ENCODE data around the gene PHKG1. TPM values are rescaled to one million over a fixed set of nuclear protein-coding genes. Genes with fewer than 3 reads are reported as not detected.
"Not testable (repeated sequence)": the region's sequence is repeated elsewhere in the genome, so short reads cannot be mapped to it uniquely, and the experiment has no call there.

Gene PHKG1
- total RNA-seq: 1 to 10 TPM; 4.6 to 9.3 TPM
- 10 to 100 TPM in 1 of 2 donors, 1 to 10 TPM in 1; 2.9 to 20.5 TPM for polyA plus RNA-seq
- long read RNA-seq, donor 1, transcript PHKG1-201 (10 exons, 1,431 nt): major isoform, 11 of 17 reads
- long read RNA-seq, donor 1, partial matches to known transcripts: 1 of 17 reads
- long read RNA-seq, donor 1, other reads (novel, unspliced or antisense): 5 of 17 reads
- long read RNA-seq, donor 2, partial matches to known transcripts: 2 of 15 reads
- long read RNA-seq, donor 2, other reads (novel, unspliced or antisense): 12 of 15 reads

GRCh38 chr7:56092789-56093531 lies at the start of gene PHKG1:
Gene PHKG1, minus strand, starts transcription at chr7:56092952. Its CDS starts 4,011 bp downstream, at chr7:56088941.
- H3K27ac ChIP-seq (ENCODE audit: low read depth in 1 of 2, low read length in 2 of 2): peak within 1 kb of the TSS; percentile 97 to 99
- WGBS, 2 donors: 21 to 23% methylated on average over 19 of the region's 19 CpGs

DNA sequence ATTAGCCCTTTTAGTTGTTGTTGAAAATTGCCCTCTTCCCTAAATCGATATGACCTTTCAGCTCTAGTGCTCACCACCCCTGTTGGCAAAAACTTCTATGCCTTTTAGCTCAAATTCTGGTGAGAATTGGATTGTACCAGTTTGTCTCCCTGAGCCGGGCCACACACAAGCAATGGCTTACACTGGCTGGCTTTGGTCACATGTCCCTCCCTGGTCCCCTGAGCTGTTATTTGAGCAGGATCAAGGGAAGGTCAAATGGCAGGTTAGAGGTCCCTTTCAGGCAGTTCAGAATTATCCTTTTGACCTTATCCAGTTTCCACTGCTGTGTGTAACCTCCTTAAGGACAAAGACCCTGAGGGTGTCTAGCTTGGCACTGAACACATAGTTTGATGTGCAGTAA lies 38.3 kb upstream of the PHKG1 start:
- H3K27ac ChIP-seq (ENCODE audit: low read depth in 1 of 2, low read length in 2 of 2); H3K4me3 ChIP-seq (ENCODE audit: low read length in 2 of 2); ATAC-seq (ENCODE audit: low FRiP score); H3K4me1 ChIP-seq (ENCODE audit: control insufficient read depth in 1 of 2, insufficient read depth in 2 of 2, low read length in 2 of 2); H3K9me3 ChIP-seq (ENCODE audit: control insufficient read depth, low read length); DNase-seq; intact Hi-C loops (cut with DNase I); H3K27me3 ChIP-seq (ENCODE audit: control insufficient read depth in 1 of 2, insufficient read depth in 2 of 2, low read length in 1 of 2); H3K36me3 ChIP-seq (ENCODE audit: control insufficient read depth in 1 of 2, insufficient read depth in 2 of 2, low read length in 1 of 2): not testable (repeated sequence)
- WGBS, 2 donors: 48 to 61% methylated on average over 2 of the region's 2 CpGs

More at GRCh38 chr7:56092789-56093531, at the start of gene PHKG1:
- no peaks in the 10 kb centered on the region for H3K4me1 ChIP-seq (ENCODE audit: control insufficient read depth in 1 of 2, insufficient read depth in 2 of 2, low read length in 2 of 2)
- intact Hi-C loops (cut with DNase I): no loop called here
- H3K36me3 ChIP-seq (ENCODE audit: control insufficient read depth in 1 of 2, insufficient read depth in 2 of 2, low read length in 1 of 2): no peaks in the 10 kb centered on the region
- peak; percentile 88 to 94 for DNase-seq
- no peaks in the 10 kb centered on the region for H3K9me3 ChIP-seq (ENCODE audit: control insufficient read depth, low read length)
- peak; percentile 89 for ATAC-seq (ENCODE audit: low FRiP score)
- H3K4me3 ChIP-seq (ENCODE audit: low read length in 2 of 2): no peak within 1 kb of the TSS
- H3K27me3 ChIP-seq (ENCODE audit: control insufficient read depth in 1 of 2, insufficient read depth in 2 of 2, low read length in 1 of 2): no peaks in the 10 kb centered on the region

- Histone ChIP-seq H3K27ac (ENCODE audit: low read depth in 1 of 2, low read length in 2 of 2) (no peak overlapping the region), H3K9me3 (ENCODE audit: control insufficient read depth, low read length) (no peaks in the 10 kb centered on the region), H3K27me3 (ENCODE audit: control insufficient read depth in 1 of 2, insufficient read depth in 2 of 2, low read length in 1 of 2) (no peaks in the 10 kb centered on the region), H3K4me1 (ENCODE audit: control insufficient read depth in 1 of 2, insufficient read depth in 2 of 2, low read length in 2 of 2) (no peaks in the 10 kb centered on the region), H3K36me3 (ENCODE audit: control insufficient read depth in 1 of 2, insufficient read depth in 2 of 2, low read length in 1 of 2) (no peaks in the 10 kb centered on the region), H3K4me3 (ENCODE audit: low read length in 2 of 2) (no peak overlapping the region)
- DNase-seq (no peak), ATAC-seq (ENCODE audit: low FRiP score) (no peak)
- intact Hi-C loops (cut with DNase I): no loop called here
- 64 to 65% methylated on average over 7 of the region's 7 CpGs for WGBS, 2 donors
Observed at GRCh38 chr7:56127241-56127975, 34.7 kb upstream of the PHKG1 start.

- Histone ChIP-seq H3K27ac (ENCODE audit: low read depth in 1 of 2, low read length in 2 of 2) (no peak overlapping the region), H3K27me3 (ENCODE audit: control insufficient read depth in 1 of 2, insufficient read depth in 2 of 2, low read length in 1 of 2) (no peaks in the 10 kb centered on the region), H3K9me3 (ENCODE audit: control insufficient read depth, low read length) (no peaks in the 10 kb centered on the region), H3K36me3 (ENCODE audit: control insufficient read depth in 1 of 2, insufficient read depth in 2 of 2, low read length in 1 of 2) (no peaks in the 10 kb centered on the region), H3K4me3 (ENCODE audit: low read length in 2 of 2) (no peak overlapping the region), H3K4me1 (ENCODE audit: control insufficient read depth in 1 of 2, insufficient read depth in 2 of 2, low read length in 2 of 2) (no peaks in the 10 kb centered on the region)
- DNase-seq: no peak
- intact Hi-C loops (cut with DNase I): no loop called here
- no peak for ATAC-seq (ENCODE audit: low FRiP score)
- WGBS, 2 donors: 74 to 80% methylated on average over 8 of the region's 8 CpGs
Observed at GRCh38 chr7:56125831-56126230, 33.1 kb upstream of the PHKG1 start.

GRCh38 chr7:56124981-56125380 lies 32.2 kb upstream of the PHKG1 start:
- no peaks in the 10 kb centered on the region for H3K27me3 ChIP-seq (ENCODE audit: control insufficient read depth in 1 of 2, insufficient read depth in 2 of 2, low read length in 1 of 2)
- no peak overlapping the region for H3K4me3 ChIP-seq (ENCODE audit: low read length in 2 of 2)
- no peak overlapping the region for H3K27ac ChIP-seq (ENCODE audit: low read depth in 1 of 2, low read length in 2 of 2)
- no peak for DNase-seq
- WGBS, 2 donors: 70 to 72% methylated on average over 6 of the region's 6 CpGs
- intact Hi-C loops (cut with DNase I): no loop called here
- H3K4me1 ChIP-seq (ENCODE audit: control insufficient read depth in 1 of 2, insufficient read depth in 2 of 2, low read length in 2 of 2): no peaks in the 10 kb centered on the region
- no peaks in the 10 kb centered on the region for H3K9me3 ChIP-seq (ENCODE audit: control insufficient read depth, low read length)
- no peaks in the 10 kb centered on the region for H3K36me3 ChIP-seq (ENCODE audit: control insufficient read depth in 1 of 2, insufficient read depth in 2 of 2, low read length in 1 of 2)
- no peak for ATAC-seq (ENCODE audit: low FRiP score)

DNA sequence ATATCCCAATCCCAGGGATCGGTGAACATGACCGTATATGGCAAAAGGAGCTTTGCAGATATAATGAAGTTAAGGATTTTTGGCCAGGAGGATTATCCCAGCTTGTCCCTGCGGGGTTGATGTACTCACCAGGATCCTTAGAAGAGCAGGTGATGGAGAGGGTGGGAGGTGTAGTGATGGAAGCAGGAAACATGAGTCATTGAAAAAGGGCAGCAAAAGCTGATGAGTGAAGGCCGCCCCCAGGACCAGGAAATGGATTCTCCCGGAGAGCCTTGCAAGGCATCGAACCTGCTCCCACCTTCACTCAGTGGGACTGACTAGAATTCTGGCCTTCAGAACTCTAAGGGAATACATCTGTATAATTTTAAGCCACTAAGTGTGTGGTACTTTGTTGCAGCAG lies 28.7 kb upstream of the PHKG1 start:
- H3K27ac ChIP-seq (ENCODE audit: low read depth in 1 of 2, low read length in 2 of 2): no peak overlapping the region
- intact Hi-C loops (cut with DNase I): no loop called here
- no peaks in the 10 kb centered on the region for H3K9me3 ChIP-seq (ENCODE audit: control insufficient read depth, low read length)
- no peaks in the 10 kb centered on the region for H3K36me3 ChIP-seq (ENCODE audit: control insufficient read depth in 1 of 2, insufficient read depth in 2 of 2, low read length in 1 of 2)
- no peak overlapping the region for H3K4me3 ChIP-seq (ENCODE audit: low read length in 2 of 2)
- ATAC-seq (ENCODE audit: low FRiP score): no peak
- DNase-seq: no peak
- H3K4me1 ChIP-seq (ENCODE audit: control insufficient read depth in 1 of 2, insufficient read depth in 2 of 2, low read length in 2 of 2): no peaks in the 10 kb centered on the region
- WGBS, 2 donors: 88 to 93% methylated on average over 6 of the region's 6 CpGs
- no peaks in the 10 kb centered on the region for H3K27me3 ChIP-seq (ENCODE audit: control insufficient read depth in 1 of 2, insufficient read depth in 2 of 2, low read length in 1 of 2)

GRCh38 chr7:56115852-56116538 lies 23.2 kb upstream of the PHKG1 start, which contains the start of gene NUPR2:
Gene NUPR2, minus strand, starts transcription at chr7:56116417. Its CDS starts 103 bp downstream, at chr7:56116314.
- H3K27me3 ChIP-seq (ENCODE audit: control insufficient read depth in 1 of 2, insufficient read depth in 2 of 2, low read length in 1 of 2): no peaks in the 10 kb centered on the region
- H3K4me1 ChIP-seq (ENCODE audit: control insufficient read depth in 1 of 2, insufficient read depth in 2 of 2, low read length in 2 of 2): no peaks in the 10 kb centered on the region
- no peaks in the 10 kb centered on the region for H3K36me3 ChIP-seq (ENCODE audit: control insufficient read depth in 1 of 2, insufficient read depth in 2 of 2, low read length in 1 of 2)
- 4% methylated on average over 65 of the region's 65 CpGs for WGBS, 2 donors
- no peak within 1 kb of the TSS for H3K27ac ChIP-seq (ENCODE audit: low read depth in 1 of 2, low read length in 2 of 2)
- ATAC-seq (ENCODE audit: low FRiP score) (peak; percentile 50), DNase-seq (no peak)
- intact Hi-C loops (cut with DNase I): loop anchor here (5.0 to 10.0 kb wide), 2 partner anchors 56 to 59 kb away; no protein-coding TSS in a partner anchor
- H3K9me3 ChIP-seq (ENCODE audit: control insufficient read depth, low read length): no peaks in the 10 kb centered on the region
- H3K4me3 ChIP-seq (ENCODE audit: low read length in 2 of 2): peak within 1 kb of the TSS; percentile 7 to 33

- H3K27ac ChIP-seq (ENCODE audit: low read depth in 1 of 2, low read length in 2 of 2); H3K9me3 ChIP-seq (ENCODE audit: control insufficient read depth, low read length); H3K4me3 ChIP-seq (ENCODE audit: low read length in 2 of 2); H3K27me3 ChIP-seq (ENCODE audit: control insufficient read depth in 1 of 2, insufficient read depth in 2 of 2, low read length in 1 of 2); H3K36me3 ChIP-seq (ENCODE audit: control insufficient read depth in 1 of 2, insufficient read depth in 2 of 2, low read length in 1 of 2); H3K4me1 ChIP-seq (ENCODE audit: control insufficient read depth in 1 of 2, insufficient read depth in 2 of 2, low read length in 2 of 2); DNase-seq; ATAC-seq (ENCODE audit: low FRiP score): not testable (repeated sequence)
- intact Hi-C loops (cut with DNase I): loop anchor here in 1 of 2 donors (10.0 kb wide), 1 partner anchor 63 kb away; no protein-coding TSS in a partner anchor
- WGBS, 2 donors: 92 to 93% methylated on average over 3 of the region's 3 CpGs
Observed at GRCh38 chr7:56112244-56112643, 19.5 kb upstream of the PHKG1 start.

All from aorta (tissue), 5 donors.